HepG2 (cell line): ENCODE data around the gene NME4. TPM values are rescaled to one million over a fixed set of nuclear protein-coding genes. Genes with fewer than 3 reads are reported as not detected.

ENCODE experiments used
- CERS6 ChIP-seq: sonication (generic); formaldehyde crosslinking; IDR thresholded peaks from 2 replicates; pipeline ENCODE4 v1.5.0; 2020; ENCODE audit warnings: missing genetic modification reagents
- DMTF1 ChIP-seq: sonication (generic); formaldehyde crosslinking; IDR thresholded peaks from 2 replicates; pipeline ENCODE4 v1.4.0; 2020; ENCODE audit warnings: mild to moderate bottlenecking, missing genetic modification reagents
- GATAD1 ChIP-seq: IDR thresholded peaks from 2 replicates; pipeline ENCODE4 v1.6.1; 2016; ENCODE audit warnings: missing genetic modification reagents, missing compliant biosample characterization
- HINFP ChIP-seq: sonication (generic); formaldehyde crosslinking; IDR thresholded peaks from 2 replicates; pipeline ENCODE4 v1.4.0; 2020; ENCODE audit warnings: low read depth, mild to moderate bottlenecking, missing genetic modification reagents
- HMG20A ChIP-seq: IDR thresholded peaks from 2 replicates; pipeline ENCODE4 v1.6.1; 2016; ENCODE audit warnings: borderline replicate concordance
- KLF16 ChIP-seq, 2 experiments: sonication (generic) in 1 of 2; formaldehyde crosslinking in 1 of 2; IDR thresholded peaks; 2 replicates each; pipeline versions ENCODE4 v1.6.1 to v1.8.0; 2016 to 2023; ENCODE audit warnings: missing genetic modification reagents in 2 of 2, missing compliant biosample characterization in 1 of 2
- MNT ChIP-seq: fragments of 450-650 bp; IDR thresholded peaks from 2 replicates; pipeline ENCODE4 v1.6.1; 2016
- MTERF4 ChIP-seq: sonication (generic); formaldehyde crosslinking; IDR thresholded peaks from 2 replicates; pipeline ENCODE4 v1.8.0; 2023; ENCODE audit warnings: mild to moderate bottlenecking, missing genetic modification reagents
- NR2F2 ChIP-seq: IDR thresholded peaks from 2 replicates; pipeline ENCODE4 v1.6.1; 2012; ENCODE audit warnings: low read depth, inconsistent platforms, borderline replicate concordance
- REL ChIP-seq: sonication (generic); formaldehyde crosslinking; conservative IDR thresholded peaks from 2 replicates; pipeline ENCODE4 v1.8.0; 2022; ENCODE audit warnings: mild to moderate bottlenecking, missing genetic modification reagents, moderate library complexity
- SRY ChIP-seq: sonication (generic); formaldehyde crosslinking; IDR thresholded peaks from 2 replicates; pipeline ENCODE4 v1.8.0; 2022; ENCODE audit warnings: mild to moderate bottlenecking, missing genetic modification reagents
- TFDP2 ChIP-seq: sonication (generic); formaldehyde crosslinking; IDR thresholded peaks from 2 replicates; pipeline ENCODE4 v1.4.0; 2020; ENCODE audit warnings: missing genetic modification reagents
- ZGPAT ChIP-seq: IDR thresholded peaks from 2 replicates; pipeline ENCODE4 v1.6.1; 2016; ENCODE audit warnings: mild to moderate bottlenecking
- ZNF800 ChIP-seq: sonication (generic); formaldehyde crosslinking; IDR thresholded peaks from 2 replicates; pipeline ENCODE4 v1.4.0; 2020; ENCODE audit warnings: missing genetic modification reagents
- polyA plus RNA-seq, 8 experiments: library from polyadenylated mRNA; depleted of rRNA in 3 of 8; stranded (reverse) in 7 of 8; unstranded in 1 of 8; fragments of >200 nt; fragmentation: Illumina TruSeq in 4 of 8; extraction: Trizol in 4 of 8; gene quantifications; 2 replicates each; pipeline versions ENCODE4 v1.2.1 to v1.2.3, GENCODE V29; 2011 to 2016; ENCODE audit warnings: low read depth in 4 of 8, missing spikeins in 1 of 8, mixed read lengths in 1 of 8; ENCODE audit not compliant: insufficient read depth in 1 of 8
- total RNA-seq, 5 experiments: library from RNA; depleted of rRNA; stranded (reverse); fragments of >200 nt; fragmentation: Illumina TruSeq; extraction: Trizol; gene quantifications; 2 replicates each; pipeline ENCODE4 v1.2.3, GENCODE V29; 2016; ENCODE audit warnings: low read depth in 1 of 5

Gene NME4
- total and polyA plus RNA-seq, 2 of the 13 experiments (the other 11 are each of a cell fraction or from before 2014, with no cell fraction given) = 121 to 263 TPM

GRCh38 chr16:425082-425718 is 28.2 kb downstream of the NME4 start, which contains the start of gene RAB11FIP3 (continued):
- peak; percentile 65 for TF ChIP-seq TFDP2
- peak; percentile 42; the same call in 1 of the 2 replicates for TF ChIP-seq GATAD1 (CRISPR knock-in tag)
- TF ChIP-seq ZGPAT (CRISPR knock-in tag) = peak; percentile 65
- TF ChIP-seq NR2F2 = peak; percentile 20; the same call in 1 of the 2 replicates
- no peak; a peak in 2 of 4 replicates for TF ChIP-seq KLF16 (CRISPR knock-in tag; IDR thresholded peaks at IDR 0.05)
- no peak for TF ChIP-seq MNT
- peak; percentile 94; the same call in 1 of the 2 replicates for TF ChIP-seq MTERF4
- 0 out of 2 replicates have a peak, but pooled peaks have one; percentile 8 for TF ChIP-seq REL
- TF ChIP-seq DMTF1 (CRISPR knock-in tag) = 0 out of 2 replicates have a peak, but pooled peaks have one; percentile 33
- peak; percentile 37; the same call in 1 of the 2 replicates for TF ChIP-seq HMG20A (CRISPR knock-in tag)
- peak; percentile 44; the same call in 1 of the 2 replicates for TF ChIP-seq SRY (CRISPR knock-in tag)
- peak; percentile 82 for TF ChIP-seq ZNF800 (CRISPR knock-in tag)
- no peak for TF ChIP-seq HINFP (CRISPR knock-in tag)
- TF ChIP-seq CERS6 = 0 out of 2 replicates have a peak, but pooled peaks have one; percentile 16
